Heart left ventricle (tissue), 13 donors: ENCODE measurements around the gene PPP1R15A.

Source experiments
- CTCF ChIP-seq, 12 donors: fragments of 200-600 bp; sonication (generic) in 4 of 12; IDR thresholded peaks; one replicate each; pipeline versions ENCODE4 v1.5.0 to v1.8.0; 2018 to 2022; ENCODE audit warnings: antibody characterized with exemption in 12 of 12, mild to moderate bottlenecking in 5 of 12
- POLR2A ChIP-seq, 2 donors: fragments of 450-650 bp; IDR thresholded peaks; one replicate each; pipeline ENCODE4 v1.6.1; 2017; ENCODE audit warnings: antibody characterized with exemption in 2 of 2, mild to moderate bottlenecking in 2 of 2, moderate library complexity in 2 of 2
- donor health status: ischemic (EF 13 %, LVEDD 7.1; RV severe dilation, severe dysfunction).
- donor health status: DM: no; HTN: yes; CAD: no.
- donor health status: DM: no; HTN: no; CAD: no.
- donor health status: ischemic (EF 25% LVEDD 6.9; RV normal size, moderate dysfunction).
- donor health status: ischemic (EF 25% LVEDD 5.7; RV mildly dilated, moderate dysfunction).
- donor health status: ischemic (EF 35%, LVEDD 5.7; RV mildly dilated, moderate dysfunction).
- donor health status: nonischemic (EF 11% LVEDD 7.7; RV severe dilation, severe dysfunction).
- donor health status: DM: yes; HTN: yes; CAD: no.
- donor health status: PGD.
- donor health status: ischemic (EF 29% LVEDD 5.4; RV normal size, mild dysfunction).
- donor health status: nonischemic (EF 23%, LVEDD 6.1; RV moderate dilation, normal function).

DNA sequence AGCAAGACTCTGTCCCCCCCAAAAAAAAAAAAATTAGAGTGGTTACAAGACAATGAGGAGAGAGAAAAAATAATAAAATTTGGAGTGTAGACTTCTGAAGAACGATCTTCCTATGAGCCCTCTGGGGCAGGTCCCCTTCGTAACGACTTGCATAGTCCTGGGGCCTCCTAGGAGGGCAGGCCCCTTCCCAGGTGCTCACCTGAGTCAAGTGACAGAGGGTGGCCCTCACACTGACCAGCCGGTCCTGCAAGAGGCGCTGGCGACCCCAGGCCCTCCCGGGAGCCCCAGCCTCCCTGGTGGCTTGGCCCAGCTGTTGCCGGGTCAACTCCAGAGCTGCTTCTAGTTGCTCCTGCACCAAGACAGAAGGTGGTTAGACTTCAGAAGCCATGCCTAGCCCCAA is 18.7 kb upstream of the PPP1R15A start:
- TF ChIP-seq POLR2A (IDR thresholded peaks at IDR 0.05) (no peak), CTCF (IDR thresholded peaks at IDR 0.05) (no peak)
